GM12873 (cell line): ENCODE results near the gene STOX2.

Experiments
- CTCF ChIP-seq: IDR thresholded peaks from 2 replicates; pipeline ENCODE4 v1.5.1; 2012; ENCODE audit warnings: low read depth, mild to moderate bottlenecking, moderate library complexity, low read length, control low read depth; ENCODE audit not compliant: insufficient read depth; ENCODE audit errors: missing control alignments

STOX2 gene

GRCh38 chr4:184000457-184001396 lies 95.6 kb downstream of the STOX2 start:
- no peak for TF ChIP-seq CTCF

GRCh38 chr4:184003433-184003832 lies 98.3 kb downstream of the STOX2 start:
- no peak for TF ChIP-seq CTCF

- no peak for TF ChIP-seq CTCF
Observed at GRCh38 chr4:184007891-184008290, 102.8 kb downstream of the STOX2 start.

- TF ChIP-seq CTCF = no peak
Observed at GRCh38 chr4:184010696-184011095, 105.6 kb downstream of the STOX2 start.

- TF ChIP-seq CTCF = no peak
Observed at GRCh38 chr4:184011826-184012380, 106.8 kb downstream of the STOX2 start.

GRCh38 chr4:184012937-184013336 lies 107.8 kb downstream of the STOX2 start:
- TF ChIP-seq CTCF = no peak

- no peak for TF ChIP-seq CTCF
Observed at GRCh38 chr4:184014301-184014700, 109.2 kb downstream of the STOX2 start.
